ENCODE results near the gene AEBP2.

DNA sequence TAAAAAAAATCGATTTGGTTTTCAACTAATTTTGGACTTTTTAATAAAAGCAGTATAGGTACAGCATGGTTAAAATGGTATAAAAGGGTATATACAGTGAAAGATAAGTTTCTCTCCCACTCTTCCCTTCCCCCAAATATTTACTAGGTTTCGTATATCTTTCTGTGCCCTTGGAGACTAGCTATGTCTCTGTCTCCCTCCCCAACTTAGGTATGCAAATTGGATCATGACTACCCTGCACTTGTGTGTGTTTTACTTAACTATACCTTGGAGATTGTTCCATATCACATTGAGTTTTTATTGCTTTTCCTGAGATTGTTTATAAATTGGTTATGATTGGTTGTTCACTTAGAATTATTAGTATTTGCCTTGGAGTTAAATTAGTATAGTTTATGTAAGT, 19.4 kb downstream of the AEBP2 start:
- TF ChIP-seq POLR2A (IDR thresholded peaks at IDR 0.05) (no peak), CTCF (IDR thresholded peaks at IDR 0.05) (no peak), POLR2AphosphoS5 (IDR thresholded peaks at IDR 0.05; ENCODE audit: insufficient read depth in 1 of 2, low read depth in 1 of 2) (no peak)
